Endothelial cell of umbilical vein (primary cell): Measurements from ENCODE around the gene ZNF385B.

ENCODE experiments used
- CTCF ChIP-seq, 2 donors: IDR thresholded peaks; 1 replicate in 1 of 2; 2 replicates in 1 of 2; pipeline ENCODE4 v1.5.1; 2011; ENCODE audit warnings: low read length in 2 of 2, mild to moderate bottlenecking in 2 of 2, moderate library complexity in 2 of 2, control low read depth in 1 of 2, inconsistent platforms in 1 of 2, low read depth in 1 of 2; ENCODE audit not compliant: insufficient read depth in 1 of 2; ENCODE audit errors: extremely low read depth in 1 of 2
- EZH2 ChIP-seq: IDR thresholded peaks from 2 replicates; pipeline ENCODE4 v1.6.1; 2012; ENCODE audit warnings: borderline replicate concordance, low read depth, mild to moderate bottlenecking, moderate library complexity, low read length, inconsistent platforms; ENCODE audit not compliant: severe bottlenecking
- POLR2A ChIP-seq: IDR thresholded peaks from 2 replicates; pipeline ENCODE4 v1.6.1; 2012; ENCODE audit warnings: low read depth, mild to moderate bottlenecking, control low read depth, low read length
- POLR2AphosphoS5 ChIP-seq: IDR thresholded peaks from 2 replicates; pipeline ENCODE4 v1.6.1; 2012; ENCODE audit warnings: low read depth, mild to moderate bottlenecking, control low read depth, low read length, moderate library complexity; ENCODE audit not compliant: insufficient read depth

GRCh38 chr2:179572544-179572943 lies 288.9 kb downstream of the ZNF385B start:
- no peak for TF ChIP-seq CTCF (IDR thresholded peaks at IDR 0.05; ENCODE audit: extremely low read depth in 1 of 2, insufficient read depth in 1 of 2, low read depth in 1 of 2, low read length in 2 of 2)
- no peak for TF ChIP-seq EZH2
- TF ChIP-seq POLR2AphosphoS5, result no peak
- TF ChIP-seq POLR2A, result no peak
